Occipital lobe (tissue), 3 donors: Measurements from ENCODE around the gene JPT2. TPM values are rescaled to one million over a fixed set of nuclear protein-coding genes. Genes with fewer than 3 reads are reported as not detected.
"Not testable (repeated sequence)": the region's sequence is repeated elsewhere in the genome, so short reads cannot be mapped to it uniquely, and the experiment has no call there.

Experiments
- DNase-seq: peaks from one replicate; lab custom pipeline; 2025; lab: John Stamatoyannopoulos, UW
- small RNA-seq: library from RNA; depleted of rRNA; stranded (forward); fragments of <200 nt; gene quantifications from one replicate; pipeline ENCODE3, GENCODE V24; 2014
- total RNA-seq: library from RNA; depleted of rRNA; stranded (reverse); fragments of >200 nt; gene quantifications from one replicate; pipeline ENCODE4 v1.2.3, GENCODE V29; 2014

The JPT2 gene
- total RNA-seq, 1 donor from 2014 or later, result 28.5 TPM

DNA sequence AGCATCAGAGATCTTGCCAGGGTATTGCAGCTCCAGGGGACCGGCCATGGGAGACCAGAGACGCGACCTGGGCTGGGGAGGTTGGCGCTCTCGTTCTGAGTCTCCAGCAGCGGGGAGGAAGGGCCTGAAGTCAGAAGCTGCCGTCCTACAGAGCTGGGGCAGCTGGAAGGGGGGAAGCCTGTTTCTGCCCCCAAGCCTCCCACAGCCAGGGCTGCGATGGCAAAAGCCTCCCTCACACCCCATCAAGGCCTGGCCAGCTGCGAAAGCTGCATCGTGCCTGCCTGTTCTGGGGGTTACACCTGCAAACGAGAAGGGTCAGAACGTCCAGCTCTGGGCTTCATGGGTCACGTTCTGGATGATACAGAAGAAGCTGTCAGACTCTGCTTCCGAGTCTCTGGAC, 54.0 kb downstream of the JPT2 start:
- DNase-seq, result no peak

GRCh38 chr16:1732551-1732987, 54.5 kb downstream of the JPT2 start:
- not testable (repeated sequence) for DNase-seq

GRCh38 chr16:1734123-1734522, 56.0 kb downstream of the JPT2 start:
- no peak for DNase-seq

DNA sequence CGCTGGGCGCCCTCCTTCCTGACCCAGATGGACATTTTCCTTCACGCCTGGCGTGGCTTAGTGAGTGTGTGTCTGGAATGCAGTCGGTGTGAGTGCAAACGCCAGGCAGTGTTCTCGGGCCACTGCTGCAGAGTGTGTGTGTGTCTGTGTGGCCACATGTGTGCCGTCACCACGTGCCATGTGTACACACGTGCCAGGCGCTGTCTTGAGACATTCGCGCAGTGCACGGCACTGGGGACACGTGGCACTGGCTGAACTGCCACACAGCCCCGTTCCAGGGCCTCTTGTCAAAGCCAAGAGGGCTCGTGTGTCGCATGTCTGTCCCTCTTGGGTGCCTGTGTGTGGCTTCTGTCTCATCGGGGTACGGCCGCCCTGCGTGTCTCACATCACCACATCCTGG, 56.7 kb downstream of the JPT2 start:
- no peak for DNase-seq

DNA sequence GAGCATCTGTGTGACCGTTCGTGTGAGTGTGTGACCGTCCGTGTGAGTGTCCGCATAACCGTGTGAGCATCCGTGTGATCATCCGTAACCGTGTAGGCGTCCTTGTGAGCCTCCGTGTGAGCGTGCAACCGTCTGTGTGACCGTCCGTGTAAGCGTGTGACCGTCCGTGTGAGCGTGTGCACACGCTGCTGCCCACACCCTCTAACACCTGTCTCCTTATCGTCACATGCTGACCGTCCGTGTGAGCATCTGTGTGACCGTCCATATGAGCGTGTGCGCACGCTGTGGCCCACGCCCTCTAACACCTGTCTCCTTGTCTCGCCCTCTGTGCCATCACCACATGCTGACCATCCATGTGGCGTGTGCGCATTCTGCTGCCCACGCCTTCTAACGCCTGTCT, 62.2 kb downstream of the JPT2 start:
- no peak for DNase-seq

DNA sequence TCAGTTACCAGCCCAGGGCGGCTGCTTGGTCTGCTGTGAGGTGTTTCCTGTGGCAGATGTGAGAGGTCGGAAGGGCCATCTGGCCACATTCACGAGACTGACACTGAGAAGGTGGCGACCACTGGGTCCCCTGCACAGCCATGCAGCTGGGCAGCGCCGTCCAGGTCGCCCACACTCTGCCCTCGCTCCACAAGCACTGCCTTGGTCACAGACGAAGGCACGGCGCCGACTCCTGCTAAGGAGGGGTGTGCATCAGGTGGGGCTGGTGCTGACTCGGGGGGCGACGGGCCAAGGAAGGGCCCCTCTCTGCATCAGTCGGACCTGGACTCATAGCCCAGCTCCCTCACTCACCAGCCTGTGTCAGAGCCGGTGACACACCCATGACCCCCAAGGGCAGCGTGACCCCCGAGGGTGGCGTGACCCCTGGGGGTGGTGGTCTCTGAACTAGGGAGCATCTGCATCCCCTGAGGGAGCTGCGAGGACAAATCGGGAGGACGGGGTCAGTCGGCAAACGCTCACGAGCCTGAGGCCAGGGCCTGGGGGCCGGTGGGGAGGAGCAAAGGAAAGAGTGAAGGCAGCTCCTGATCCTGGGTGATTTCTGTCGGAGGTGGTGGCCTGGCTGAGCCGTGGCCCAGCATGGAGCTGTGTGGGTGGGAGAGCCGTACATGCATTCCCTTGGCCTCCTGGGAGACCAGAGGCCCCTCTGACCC, 62.9 kb downstream of the JPT2 start:
- no peak for DNase-seq

DNA sequence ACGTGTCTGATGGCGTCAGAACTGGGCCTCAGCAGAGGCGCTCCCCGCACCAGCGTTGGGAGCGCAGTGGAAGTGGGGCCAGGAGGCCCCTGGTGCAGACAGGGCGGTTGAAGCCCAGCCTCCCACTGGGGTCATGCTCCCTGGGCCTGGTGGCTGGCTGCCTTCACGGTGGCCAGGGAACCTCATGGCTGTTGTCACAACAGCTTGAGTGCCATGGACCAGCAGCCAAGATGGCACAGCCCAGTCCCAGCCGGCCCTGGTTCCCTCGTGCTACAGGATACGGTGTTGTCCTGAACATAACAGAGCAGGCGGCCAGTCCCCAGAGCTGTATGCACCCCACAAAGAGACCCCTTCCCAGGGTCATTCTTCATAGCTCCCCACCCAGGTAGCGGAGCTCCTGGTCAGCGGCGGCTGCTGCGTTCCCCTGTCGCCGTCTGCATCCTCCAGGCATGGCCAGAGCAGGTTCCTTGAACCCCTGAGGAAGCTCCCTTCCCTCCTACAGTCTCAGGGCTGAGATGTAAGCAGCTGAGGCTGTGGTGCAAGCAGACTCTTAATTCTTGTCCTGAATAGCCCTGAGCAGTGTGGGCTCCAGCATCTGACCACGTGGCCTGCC, 63.6 kb downstream of the JPT2 start:
- no peak for DNase-seq

- no peak for DNase-seq
Observed at GRCh38 chr16:1743376-1744337, 65.6 kb downstream of the JPT2 start.

DNA sequence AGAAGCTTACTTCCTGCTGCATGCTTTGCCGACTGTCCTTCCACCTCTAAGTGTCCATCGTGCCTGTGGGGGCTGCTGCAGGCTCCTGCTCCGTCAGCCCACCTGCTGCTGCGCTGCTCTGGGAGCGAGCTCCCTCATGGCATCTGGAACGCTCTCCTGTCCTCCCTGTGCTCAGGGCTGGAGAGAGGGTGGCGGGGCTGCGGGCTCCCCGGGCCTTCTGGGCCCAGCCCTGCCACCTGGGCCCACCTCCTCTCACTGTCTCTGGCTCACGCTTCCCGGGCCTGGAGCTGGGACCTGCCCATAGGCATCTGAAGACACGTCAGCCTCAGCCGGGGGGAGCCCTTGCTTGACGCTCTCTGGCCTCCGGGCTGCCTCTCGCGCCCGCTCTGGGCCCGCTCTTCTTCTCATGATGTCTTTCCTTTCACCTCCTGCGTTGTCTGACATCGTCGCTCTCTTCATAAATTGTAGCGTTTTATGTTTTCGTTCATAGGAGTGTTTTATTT, 66.3 kb downstream of the JPT2 start:
- DNase-seq, result no peak

GRCh38 chr16:1745181-1745899, 67.3 kb downstream of the JPT2 start:
- DNase-seq, result no peak

DNA sequence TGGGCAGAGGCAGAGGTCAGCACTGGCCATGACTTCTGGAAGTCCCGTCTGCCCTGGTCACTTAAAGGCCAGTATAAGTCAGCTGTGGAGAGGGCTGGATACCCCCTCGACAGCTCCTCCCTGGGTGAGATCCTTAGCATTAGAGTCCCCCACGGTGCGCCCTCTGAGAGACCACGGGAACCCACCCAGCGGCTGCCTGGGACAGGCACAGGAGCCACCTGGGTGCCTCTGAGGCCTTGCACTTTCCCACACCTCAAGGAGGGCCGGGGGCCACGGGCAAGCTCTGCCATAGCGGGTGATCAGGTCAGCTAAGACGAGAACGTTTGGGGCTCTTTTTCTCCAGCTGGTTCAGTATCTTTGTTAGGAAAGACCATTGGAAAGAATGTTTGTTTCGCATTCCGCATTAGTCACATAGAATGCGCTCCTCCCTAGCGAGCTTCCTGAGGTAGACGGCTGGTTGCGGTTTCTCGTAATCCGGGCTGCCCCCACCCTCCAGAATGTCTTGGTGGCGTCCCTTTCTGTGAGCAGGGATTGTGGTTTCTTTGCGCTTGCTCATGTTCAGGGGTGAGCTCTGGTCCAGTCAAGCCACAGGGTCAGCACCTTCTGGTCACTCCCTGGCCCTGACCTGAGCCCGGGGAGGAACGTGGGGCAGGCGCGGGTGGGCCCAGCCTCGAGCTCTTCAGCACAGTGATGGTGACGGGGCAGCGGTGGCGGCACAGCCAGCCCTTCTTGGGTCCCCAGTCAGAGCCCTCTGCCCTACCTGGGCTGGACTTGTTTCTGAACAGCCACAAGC, 68.0 kb downstream of the JPT2 start:
- DNase-seq, result no peak

- DNase-seq, result no peak
Observed at GRCh38 chr16:1746693-1747195, 68.7 kb downstream of the JPT2 start.

- no peak for DNase-seq
Observed at GRCh38 chr16:1747934-1748333, 69.9 kb downstream of the JPT2 start.

DNA sequence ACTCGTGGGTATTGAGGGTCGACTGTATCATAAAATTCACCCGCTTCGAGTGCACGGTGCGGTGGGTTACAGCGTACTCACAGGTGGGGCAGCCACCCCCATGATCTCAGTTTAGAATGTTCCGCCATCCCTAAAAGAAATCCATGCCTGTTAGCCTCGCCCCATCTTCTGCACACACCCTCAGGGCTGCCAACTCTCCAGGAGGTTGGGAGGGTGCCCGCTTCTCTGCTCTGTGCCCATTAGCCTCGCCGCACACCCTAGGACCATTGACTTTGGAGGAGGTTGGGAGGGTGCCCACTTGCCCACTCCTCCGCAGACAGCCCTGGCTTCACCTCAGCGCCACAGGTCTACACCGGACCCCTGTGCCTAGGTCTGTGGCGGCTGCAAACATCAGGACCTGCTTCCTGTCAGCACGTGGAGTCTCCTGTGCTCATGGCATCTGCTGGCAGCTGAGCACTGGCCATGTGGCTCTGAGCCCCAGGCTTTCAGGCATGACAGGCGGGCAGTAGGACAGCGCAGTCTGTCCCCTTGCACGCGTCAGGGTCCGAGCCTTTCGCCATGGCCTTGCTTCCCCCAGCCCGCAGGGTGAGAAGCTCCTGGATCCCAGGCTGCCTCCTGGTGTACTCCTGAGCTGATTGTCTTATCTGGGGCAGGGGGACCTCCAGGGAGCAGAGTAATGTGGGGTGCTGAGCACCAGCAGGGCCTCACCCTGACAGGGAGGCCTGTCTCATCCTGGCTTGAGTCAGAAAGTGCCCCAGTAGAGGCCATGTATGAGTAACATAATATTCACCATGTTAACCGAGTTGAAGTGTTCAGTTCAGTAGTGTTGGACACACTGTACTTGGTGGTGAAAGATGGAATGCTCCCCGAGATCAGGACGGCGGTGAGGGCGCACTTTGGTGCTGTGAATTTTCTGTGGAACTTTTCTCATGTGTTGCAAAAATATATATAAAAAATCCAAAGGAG, 71.4 kb downstream of the JPT2 start:
- DNase-seq, result no peak

Small RNAs within 50 kb of the gene (small RNA-seq; reads per million reads assigned to genes)
- gene MIR3177, result 0.09 reads per million

Other genes starting within 250 kb of the JPT2 start
- not detected for gene PERCC1, start 247.2 kb upstream of the JPT2 start, total RNA-seq
- gene CCDC154, start 233.7 kb upstream of the JPT2 start, total RNA-seq, result 0.16 TPM
- 29.2 TPM for gene CLCN7, start 203.3 kb upstream of the JPT2 start, total RNA-seq
- not detected for gene PTX4, start 189.3 kb upstream of the JPT2 start, total RNA-seq
- 11.7 TPM for gene TELO2, start 184.9 kb upstream of the JPT2 start, total RNA-seq
- 2.5 TPM for gene TMEM204, start 144.6 kb upstream of the JPT2 start, total RNA-seq
- 51.0 TPM for gene IFT140, start 66.2 kb upstream of the JPT2 start, total RNA-seq
- 8.0 TPM for gene CRAMP1, start 65.9 kb upstream of the JPT2 start, total RNA-seq
- 84.5 TPM for gene MAPK8IP3, start 27.9 kb downstream of the JPT2 start, total RNA-seq
- gene NME3, start 93.3 kb downstream of the JPT2 start, total RNA-seq, result 26.2 TPM
- 6.9 TPM for gene EME2, start 94.5 kb downstream of the JPT2 start, total RNA-seq
- 30.6 TPM for gene MRPS34, start 94.9 kb downstream of the JPT2 start, total RNA-seq
- 60.5 TPM for gene SPSB3, start 104.3 kb downstream of the JPT2 start, total RNA-seq
- 37.9 TPM for gene NUBP2, start 104.7 kb downstream of the JPT2 start, total RNA-seq
- not detected for gene IGFALS, start 115.4 kb downstream of the JPT2 start, total RNA-seq
- gene HAGH, start 148.5 kb downstream of the JPT2 start, total RNA-seq, result 49.1 TPM
- 63.6 TPM for gene FAHD1, start 148.9 kb downstream of the JPT2 start, total RNA-seq
- gene MEIOB, start 193.9 kb downstream of the JPT2 start, total RNA-seq, result not detected
- gene HS3ST6, start 240.1 kb downstream of the JPT2 start, total RNA-seq, result not detected